GM18909 (cell line): ENCODE measurements around the gene HTR2A.
A peak's percentile ranks its signal among the peaks of the same experiment; 100 is the strongest.

Experiments
- ATAC-seq: cut with Tn5 transposase; IDR thresholded peaks from one replicate; pipeline ENCODE4 v1.9.1; 2021; ENCODE audit warnings: mild to moderate bottlenecking; ENCODE audit not compliant: unreplicated experiment, poor library complexity

The HTR2A gene

DNA sequence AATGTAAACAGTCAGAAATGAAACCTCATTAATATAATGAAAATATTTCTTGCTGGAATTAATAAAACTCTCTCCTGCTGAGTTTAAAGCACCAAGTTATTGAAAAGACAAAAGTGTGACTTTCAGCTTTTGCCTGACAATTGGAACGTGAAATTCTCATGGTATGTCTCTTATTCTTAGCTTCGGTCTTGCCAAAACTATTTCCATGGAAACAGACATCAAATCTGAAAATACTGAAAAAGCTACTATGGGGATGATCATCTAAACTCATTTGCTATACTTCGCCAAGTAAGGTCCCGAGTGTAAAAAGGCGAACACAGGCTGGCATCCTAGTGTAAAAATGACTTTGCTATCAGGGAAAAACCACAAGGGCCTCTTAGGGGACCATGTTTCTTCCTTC, 22.8 kb downstream of the HTR2A start:
- ATAC-seq = no peak

DNA sequence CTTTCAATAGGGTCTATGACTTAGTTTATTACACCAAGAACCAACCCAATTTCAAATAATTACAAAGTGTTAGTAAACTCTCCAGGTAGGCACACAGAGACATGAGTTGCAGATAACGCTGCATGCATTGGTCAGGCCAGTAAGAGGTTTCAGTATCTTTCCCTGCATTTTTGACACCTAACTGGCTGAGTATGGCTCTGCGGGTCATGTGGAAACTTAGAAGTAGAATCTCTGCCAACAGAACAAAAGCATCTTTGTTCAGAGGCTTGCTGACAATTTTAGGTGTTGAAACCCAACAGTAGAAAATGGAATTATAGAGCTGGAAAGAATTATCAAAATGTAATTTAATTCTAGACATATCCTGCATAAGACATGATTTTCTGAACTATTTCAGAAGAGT, 25.3 kb downstream of the HTR2A start:
- no peak for ATAC-seq

DNA sequence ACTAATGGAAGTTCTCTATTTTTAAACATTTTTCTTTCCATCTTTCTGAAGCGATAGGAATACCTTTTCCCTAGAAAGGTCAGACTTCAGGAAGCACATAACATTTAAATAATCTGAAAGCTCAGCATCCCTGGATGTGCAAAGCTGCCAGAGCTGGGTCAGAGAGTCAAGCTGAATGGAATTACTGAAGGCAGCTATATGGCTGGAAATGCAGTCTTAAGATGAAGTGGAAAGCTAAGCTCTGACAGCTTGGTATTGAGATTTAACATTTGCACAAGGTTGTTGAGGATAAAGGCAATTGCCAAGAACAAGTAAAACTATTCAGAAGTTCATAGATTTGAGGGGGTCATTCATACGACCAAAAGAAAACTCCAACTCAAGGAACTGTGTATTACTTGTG, 28.8 kb downstream of the HTR2A start:
- no peak for ATAC-seq

DNA sequence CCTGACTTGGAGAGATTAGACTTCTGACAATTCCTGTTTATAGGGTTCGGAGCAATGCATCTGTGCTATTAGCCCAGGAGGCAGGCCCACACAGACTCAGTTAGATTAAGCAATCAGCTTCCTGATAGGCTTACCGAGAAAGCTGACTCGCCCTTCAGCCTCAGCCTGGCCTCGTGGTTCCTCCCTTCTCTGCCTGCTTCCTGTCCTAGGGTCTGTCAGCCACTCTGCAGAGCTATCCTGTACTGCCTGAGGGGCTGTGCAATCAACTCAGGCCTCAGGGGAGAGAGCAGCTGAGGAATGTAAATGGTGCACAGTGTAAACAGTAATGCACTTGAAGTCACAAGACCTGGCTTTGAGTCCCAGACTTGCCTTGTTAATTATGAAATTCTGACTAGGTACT, 30.7 kb downstream of the HTR2A start:
- no peak for ATAC-seq

DNA sequence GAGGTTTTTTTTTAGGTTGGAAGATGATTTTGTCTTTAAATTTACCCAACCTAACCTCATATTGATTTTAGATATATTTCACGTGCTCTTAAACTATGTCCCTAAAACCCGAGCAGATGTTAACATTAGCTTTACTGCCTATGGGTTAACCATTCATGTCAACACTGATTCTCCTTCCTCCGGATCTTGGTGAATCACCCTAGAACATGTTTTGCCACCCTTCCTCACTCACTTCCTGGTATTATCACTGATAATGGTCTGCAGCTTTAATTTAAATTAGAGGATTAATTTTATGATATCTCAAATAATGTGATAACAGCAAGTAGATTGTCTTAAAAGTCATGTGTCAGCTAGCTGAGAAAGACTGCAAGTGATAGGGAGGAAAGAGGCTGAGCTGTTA, 31.9 kb downstream of the HTR2A start:
- no peak for ATAC-seq

DNA sequence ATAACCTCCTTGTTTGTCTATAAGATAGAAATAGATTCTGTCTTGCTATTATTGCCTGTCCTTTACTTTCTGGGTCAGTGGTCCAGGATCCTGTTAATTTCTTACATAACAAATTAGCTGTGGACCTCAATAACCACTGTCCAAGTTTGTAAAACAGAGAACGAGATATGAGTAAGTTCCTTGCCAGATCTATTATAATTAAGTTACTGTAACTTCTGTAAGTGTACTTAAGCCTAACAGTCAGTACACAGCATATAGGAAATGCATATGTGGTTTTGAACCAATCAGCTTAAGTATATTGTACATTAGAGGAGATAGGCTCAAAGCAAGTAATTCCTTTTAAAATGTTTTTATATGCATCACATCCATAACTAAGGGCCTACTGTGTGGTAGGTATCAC, 34.9 kb downstream of the HTR2A start:
- ATAC-seq = no peak

DNA sequence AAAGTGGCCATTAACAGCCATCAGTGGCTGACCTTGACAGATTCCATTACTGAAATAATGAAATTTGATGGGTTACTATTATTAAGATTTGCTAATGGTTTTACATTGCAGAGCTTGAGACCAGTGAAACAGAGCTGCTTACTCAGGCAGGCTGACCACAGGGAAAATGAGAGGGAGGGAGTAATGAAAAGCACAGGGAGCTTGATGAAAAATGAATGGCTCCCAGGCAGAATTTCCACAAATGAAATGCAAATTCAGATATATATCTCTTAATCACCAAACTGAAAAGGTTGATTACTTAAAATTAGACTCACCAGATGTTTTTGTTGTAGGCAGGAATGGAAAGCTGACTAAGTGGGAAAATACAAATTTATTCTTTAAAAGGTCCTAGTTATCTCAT, 36.1 kb downstream of the HTR2A start:
- no peak for ATAC-seq

DNA sequence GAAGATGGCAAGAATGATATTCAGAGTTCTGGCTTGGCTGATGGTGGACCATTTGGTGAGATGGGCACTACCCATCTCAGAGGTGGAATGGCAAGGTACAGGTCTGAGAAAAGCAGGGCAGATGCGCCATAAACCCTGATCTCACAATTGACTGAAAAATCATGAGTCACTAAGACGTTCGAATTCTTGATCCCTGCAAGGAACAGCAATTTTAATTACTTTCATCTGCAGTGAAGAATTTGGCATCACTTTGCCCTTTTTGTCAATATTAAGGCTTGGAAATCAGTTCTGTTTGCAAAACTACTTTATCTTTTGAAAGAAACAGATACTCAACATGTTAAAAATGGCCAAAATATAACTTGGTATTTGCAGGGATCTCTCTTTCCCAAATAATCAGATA, 38.1 kb downstream of the HTR2A start:
- no peak for ATAC-seq

DNA sequence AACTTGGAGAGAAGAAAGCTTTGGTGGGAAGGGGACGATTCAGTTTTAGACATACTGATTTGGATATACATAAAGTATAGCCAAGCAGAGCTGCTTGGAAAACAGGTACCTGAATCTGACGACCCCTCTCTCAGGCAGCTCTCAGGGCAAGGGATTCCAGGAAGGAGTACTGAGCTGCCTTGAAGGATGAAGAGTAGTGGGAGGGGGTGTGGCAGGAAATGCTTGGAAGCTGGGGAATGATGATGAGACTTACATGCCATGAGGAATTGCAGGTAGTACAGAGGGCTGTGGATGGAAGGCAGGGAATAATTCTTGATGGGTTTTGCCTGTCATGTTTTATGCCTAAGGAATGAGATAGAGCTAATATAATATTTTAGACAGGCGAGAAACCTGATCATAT, 38.7 kb downstream of the HTR2A start:
- no peak for ATAC-seq

DNA sequence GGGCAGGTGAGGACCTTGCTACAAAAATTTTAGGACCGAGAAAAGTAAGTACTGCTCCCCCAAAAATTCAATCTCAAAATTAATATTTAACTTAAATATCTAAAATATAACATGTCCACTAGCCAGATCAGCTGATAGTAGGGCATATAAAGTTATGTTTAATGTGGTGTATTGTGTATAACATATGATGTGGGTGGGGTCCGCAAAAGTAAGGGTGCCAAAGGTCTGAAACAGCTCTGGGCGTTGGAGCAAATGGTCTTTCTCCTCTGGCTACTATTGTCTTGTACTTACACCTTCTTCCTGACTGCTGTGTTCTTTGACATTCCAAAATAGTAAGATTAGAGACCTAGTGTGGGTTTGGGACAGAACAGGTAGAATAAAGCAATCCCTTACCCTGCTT, 41.2 kb downstream of the HTR2A start:
- ATAC-seq = no peak

DNA sequence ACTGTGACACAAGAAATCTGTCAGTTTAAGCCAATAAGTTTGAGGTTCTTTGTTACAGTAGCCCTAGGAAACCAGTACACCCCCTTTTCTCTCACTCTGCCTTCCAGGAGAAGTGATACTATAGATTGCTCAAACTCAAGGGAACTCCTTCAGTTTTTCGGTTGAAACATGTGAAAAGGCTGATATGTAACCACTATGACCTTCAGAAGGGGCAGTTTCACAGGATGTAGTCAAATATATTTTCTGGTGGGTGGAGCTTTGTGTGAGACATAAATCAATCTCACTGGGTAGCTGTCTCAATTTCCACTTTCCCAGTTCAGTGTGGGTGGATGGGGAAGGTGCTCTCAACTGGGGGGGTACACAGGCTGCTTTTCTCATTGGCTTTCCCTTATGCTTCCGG, 41.7 kb downstream of the HTR2A start:
- peak; percentile 81 for ATAC-seq

DNA sequence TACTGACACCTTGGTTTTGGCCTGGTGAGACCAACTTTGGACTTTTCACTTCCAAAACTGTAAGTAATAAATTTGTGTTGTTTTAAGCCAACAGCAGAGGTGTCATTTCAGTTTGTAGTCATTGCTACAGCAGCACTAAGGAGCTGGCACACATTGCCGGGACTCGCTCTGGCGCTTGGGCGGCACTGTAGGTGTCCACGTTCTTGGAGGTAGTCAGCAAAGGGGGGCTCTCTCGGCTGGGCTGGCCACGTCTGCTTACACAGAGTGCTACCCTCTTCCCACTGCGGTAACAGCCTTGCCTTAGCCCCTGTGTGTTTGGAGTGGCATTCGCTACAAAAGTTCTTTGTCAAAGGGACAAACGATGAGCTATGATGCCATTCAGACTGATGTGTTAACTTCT, 44.7 kb downstream of the HTR2A start:
- ATAC-seq = no peak

DNA sequence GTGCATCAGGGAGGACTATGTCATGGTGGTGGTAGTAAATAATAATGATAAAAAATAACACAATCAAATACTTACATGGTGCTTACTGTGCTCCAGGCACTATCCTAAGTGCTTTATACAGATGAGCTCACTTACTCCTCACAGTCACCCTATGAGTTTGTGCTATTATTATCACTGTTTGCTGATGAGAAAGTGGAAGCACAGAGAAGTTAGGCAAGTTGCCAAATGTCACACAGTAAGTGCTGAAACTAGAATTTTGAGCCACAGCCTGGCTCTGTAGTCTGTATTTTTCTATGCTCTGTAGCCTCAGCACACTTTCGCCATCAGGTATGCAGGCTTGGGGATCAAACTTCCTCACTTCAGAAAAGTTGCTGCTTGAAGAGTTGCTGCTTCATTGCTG, 46.6 kb downstream of the HTR2A start:
- no peak for ATAC-seq

DNA sequence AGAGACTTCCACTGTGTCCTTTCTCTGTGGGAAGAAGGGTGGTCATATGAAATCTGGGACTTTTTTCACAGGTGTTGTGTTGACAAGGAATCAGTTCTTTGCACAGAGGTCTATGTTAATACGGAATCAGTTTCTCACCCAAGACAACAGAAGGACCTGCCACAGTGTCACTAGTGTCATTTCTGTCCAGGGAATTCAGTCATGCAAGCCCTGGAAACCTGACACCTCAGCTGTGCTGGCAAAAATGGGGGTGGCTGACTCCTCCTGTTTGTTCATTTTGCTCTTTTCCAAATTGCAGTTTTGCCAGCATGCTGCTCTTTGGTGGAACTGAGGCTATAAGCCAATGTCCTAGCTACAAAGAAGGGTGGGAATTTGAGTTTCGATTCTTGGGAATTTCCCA, 50.1 kb downstream of the HTR2A start:
- ATAC-seq = no peak

DNA sequence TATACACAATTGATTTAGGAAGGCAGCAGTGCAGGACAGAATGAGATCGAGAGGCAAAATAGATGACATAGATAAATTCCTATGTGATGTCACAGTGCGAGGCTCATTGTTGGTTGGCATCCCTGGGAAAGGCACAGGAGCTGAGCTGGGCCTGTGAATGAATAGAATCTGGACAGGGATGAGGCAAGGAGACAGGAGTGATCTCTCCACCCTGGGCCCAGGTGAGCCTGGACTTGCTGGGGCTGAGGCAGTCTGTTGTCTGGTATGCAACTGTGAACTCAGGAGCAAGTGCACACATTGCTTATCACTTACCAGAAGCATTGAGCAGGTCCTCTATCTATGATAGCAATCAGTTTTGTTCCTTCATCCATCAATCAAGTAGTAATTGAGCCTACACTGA, 51.7 kb downstream of the HTR2A start:
- ATAC-seq = no peak

DNA sequence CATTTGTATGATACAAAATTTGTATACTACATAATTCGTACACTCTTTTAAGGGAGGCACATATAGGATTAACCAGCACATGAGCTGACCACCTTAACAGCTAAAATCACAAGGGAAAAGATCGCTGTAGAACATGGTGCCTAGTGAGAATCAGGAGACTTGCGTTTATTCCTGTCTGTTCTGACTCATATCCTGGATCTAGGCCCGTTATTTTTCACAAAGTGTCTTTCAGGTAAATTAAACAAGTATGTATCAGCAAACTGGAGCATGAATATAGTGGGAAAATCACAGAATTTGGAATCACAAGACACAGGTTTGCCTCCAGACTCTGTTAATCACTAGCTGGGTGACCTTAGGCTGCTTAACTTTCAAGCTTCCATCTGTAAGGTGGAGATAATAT, 52.4 kb downstream of the HTR2A start:
- no peak for ATAC-seq

DNA sequence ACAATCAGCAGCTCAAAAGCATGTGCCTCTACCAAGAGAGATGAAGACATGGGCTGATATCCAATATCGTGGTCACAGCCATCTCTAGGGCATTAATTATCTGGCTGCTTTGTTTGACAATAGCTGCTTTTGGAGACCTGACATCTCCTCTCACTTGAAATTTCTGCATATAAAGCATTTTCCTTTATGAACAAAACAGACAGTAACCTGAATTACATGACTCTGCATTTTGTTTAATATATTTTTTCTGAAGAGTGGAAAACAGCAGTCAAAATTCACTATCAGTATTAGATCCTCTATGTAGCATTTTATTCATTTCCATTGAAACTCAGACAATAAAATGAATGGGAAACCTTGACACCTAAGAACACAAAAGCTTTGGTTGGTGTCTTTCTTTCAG, 57.5 kb downstream of the HTR2A start:
- ATAC-seq = no peak

DNA sequence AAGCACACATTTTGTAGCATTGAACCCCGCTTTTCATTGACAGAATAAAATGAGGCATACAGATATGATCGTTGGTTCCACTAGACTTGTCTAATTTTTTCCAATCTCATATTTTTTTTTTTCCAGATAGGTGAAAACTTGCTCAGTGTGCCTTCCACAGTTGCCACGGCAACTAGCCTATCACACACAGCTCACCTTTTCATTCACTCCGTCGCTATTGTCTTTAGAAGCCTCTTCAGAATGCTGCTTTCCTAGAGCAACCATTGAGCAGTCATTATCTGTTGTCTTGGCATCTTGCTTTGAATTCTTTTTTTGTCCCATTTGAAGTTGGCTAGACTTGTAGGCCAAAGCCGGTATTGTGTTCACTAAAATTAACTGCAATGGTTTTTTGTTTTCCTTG, 62.2 kb downstream of the HTR2A start:
- ATAC-seq = no peak

DNA sequence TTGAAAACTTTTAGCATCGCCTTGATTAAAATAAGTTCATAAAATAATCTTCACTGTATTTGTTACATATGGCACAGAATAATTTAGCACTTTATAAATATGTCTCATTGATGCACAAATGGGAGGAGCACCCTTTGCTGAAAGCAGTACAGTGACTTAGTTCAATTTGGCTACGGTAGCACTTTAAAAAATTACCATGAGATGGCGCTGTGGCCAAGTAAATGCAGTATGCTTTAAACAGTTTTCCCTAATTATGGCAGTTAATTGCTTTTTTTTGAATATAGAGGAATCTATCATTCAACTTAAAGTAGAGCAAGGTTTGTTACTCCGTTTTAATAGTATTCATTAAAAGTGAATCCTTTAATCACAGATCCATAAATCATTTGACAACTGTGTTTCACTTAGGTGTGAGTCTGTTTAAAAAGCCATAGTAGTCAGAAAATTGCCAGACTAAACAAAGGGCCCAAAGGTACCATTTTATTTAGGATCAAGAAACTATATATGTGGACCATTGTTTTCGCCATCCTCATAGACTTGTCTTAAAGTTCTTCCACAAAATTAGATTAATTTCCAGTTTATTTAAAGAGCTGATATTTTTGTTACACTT, 65.2 kb downstream of the HTR2A start:
- no peak for ATAC-seq

DNA sequence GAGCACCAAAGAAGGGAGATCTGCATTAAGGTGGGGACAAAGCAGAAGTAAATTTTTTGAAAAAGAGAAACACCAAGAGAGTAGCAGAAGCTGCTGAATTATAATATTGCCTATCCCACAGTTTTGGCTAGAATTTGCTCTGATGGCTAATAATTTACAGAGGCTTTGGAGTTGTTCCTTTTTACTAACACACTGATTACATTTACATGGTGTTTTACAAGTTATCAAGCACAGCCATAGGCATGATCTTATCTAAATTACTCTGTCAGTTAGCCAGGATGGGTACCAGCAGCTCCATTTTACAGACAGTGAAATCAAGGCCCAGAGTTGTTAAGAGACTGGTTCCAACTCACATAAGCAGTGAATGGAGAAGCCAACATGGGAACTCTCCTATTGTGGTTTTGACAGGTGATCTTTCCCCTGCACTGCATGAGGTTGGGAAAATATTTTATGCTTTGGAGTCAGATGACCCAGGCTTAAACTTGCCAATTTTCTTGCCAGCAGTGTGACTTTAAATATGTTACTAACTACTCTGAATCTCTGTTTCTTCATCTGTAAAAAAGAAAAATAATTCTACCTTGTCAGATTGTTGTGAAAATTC, 66.3 kb downstream of the HTR2A start:
- no peak for ATAC-seq

DNA sequence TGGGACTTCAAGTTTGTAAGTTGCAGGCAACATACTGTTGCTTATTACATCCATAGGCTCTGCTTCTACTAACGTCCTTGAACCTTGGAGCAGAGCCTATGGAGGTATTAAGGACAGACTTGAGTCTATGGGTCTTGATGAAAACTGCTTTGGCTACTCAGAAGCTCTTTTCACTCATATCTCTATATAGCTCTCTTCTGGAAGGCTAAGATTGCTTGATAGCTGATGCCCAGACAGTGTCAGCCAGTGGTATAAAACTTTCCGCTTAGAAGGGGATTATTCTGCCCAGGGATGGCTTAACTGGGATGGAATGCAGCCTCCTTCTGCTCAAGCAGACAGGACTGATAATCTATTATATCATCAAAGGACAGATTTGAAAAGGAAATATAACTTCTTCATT, 74.3 kb downstream of the HTR2A start:
- ATAC-seq = no peak

DNA sequence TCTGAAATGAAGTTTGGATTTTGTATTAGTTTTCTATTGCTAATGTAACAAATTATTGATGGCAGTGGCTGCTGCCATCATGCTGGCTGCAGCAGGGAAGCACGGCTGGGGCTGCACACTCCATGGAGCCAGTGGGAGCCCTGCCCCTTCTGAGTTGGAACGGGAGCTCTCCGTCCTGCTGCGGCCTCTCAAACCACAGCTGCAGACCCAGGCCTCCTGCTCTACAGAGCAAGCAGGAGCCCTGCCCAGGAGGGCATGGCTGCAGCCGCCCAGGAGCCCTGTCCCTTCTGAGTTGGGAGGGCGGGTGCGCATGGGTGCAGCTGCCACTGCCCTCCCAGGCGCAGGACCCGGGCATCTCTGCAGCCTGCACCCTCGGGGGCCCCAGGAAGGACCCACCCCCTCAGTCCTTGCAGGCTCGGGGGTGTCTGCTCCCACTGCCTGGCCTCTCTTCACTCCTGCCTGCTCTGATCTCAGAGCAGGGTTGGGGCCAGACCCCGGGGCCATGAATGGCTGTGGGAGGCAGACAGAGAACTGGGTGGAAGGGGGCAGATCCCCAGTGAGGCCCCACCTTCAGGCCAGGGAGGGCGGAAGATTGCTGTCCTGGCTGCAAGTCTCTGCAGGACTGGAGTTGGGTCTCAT, 78.9 kb downstream of the HTR2A start:
- no peak for ATAC-seq
